ENCODE results near the gene GFRA1. TPM values are rescaled to one million over a fixed set of nuclear protein-coding genes. Genes with fewer than 3 reads are reported as not detected.

The GFRA1 gene
- total RNA-seq, 2 experiments from 2014 or later, result not detected

GRCh38 chr10:116157485-116157884, 115.5 kb downstream of the GFRA1 start:
- no peak overlapping the region for H3K4me3 Mint-ChIP-seq
- no peak for TF ChIP-seq CTCF (IDR thresholded peaks at IDR 0.05)
- Histone ChIP-seq H3K4me1 (ENCODE audit: insufficient read depth, low read length) (no peaks in the 10 kb centered on the region), H3K36me3 (ENCODE audit: insufficient read depth, low read length) (no peaks in the 10 kb centered on the region), H3K27ac (ENCODE audit: low read depth in 1 of 2, low read length in 2 of 2) (no peak overlapping the region), H3K9me3 (ENCODE audit: control insufficient read depth in 1 of 2, insufficient read depth in 1 of 2, low read length in 2 of 2) (peaks cover 0 to 8% of the 10 kb centered on the region in 2 experiments), H3K27me3 (ENCODE audit: control insufficient read depth in 1 of 2, insufficient read depth in 2 of 2, low read length in 2 of 2) (no peaks in the 10 kb centered on the region), H3K4me3 (ENCODE audit: low read length) (no peak overlapping the region)
- H3K9me3 Mint-ChIP-seq, result no peaks in the 10 kb centered on the region
- H3K27ac Mint-ChIP-seq, result no peak overlapping the region
- ChIA-PET POLR2A (no interaction called here), CTCF (no interaction called here)
- no peaks in the 10 kb centered on the region for H3K36me3 Mint-ChIP-seq (ENCODE audit: low read depth)
- intact Hi-C loops (cut with DNase I, micrococcal nuclease), result no loop called here
- ATAC-seq (ENCODE audit: poor library complexity) (no peak), DNase-seq (no peak)
- H3K4me1 Mint-ChIP-seq (ENCODE audit: low read depth), result no peaks in the 10 kb centered on the region
- H3K27me3 Mint-ChIP-seq, result no peaks in the 10 kb centered on the region

- no peak overlapping the region for H3K27ac Mint-ChIP-seq
- no peaks in the 10 kb centered on the region for H3K4me1 Mint-ChIP-seq (ENCODE audit: low read depth)
- Histone ChIP-seq H3K4me3 (ENCODE audit: low read length) (no peak overlapping the region), H3K27ac (ENCODE audit: low read depth in 1 of 2, low read length in 2 of 2) (no peak overlapping the region), H3K9me3 (ENCODE audit: control insufficient read depth in 1 of 2, insufficient read depth in 1 of 2, low read length in 2 of 2) (peaks cover 0 to 3% of the 10 kb centered on the region in 2 experiments), H3K36me3 (ENCODE audit: insufficient read depth, low read length) (no peaks in the 10 kb centered on the region), H3K4me1 (ENCODE audit: insufficient read depth, low read length) (no peaks in the 10 kb centered on the region), H3K27me3 (ENCODE audit: control insufficient read depth in 1 of 2, insufficient read depth in 2 of 2, low read length in 2 of 2) (no peaks in the 10 kb centered on the region)
- DNase-seq (no peak), ATAC-seq (ENCODE audit: poor library complexity) (no peak)
- H3K27me3 Mint-ChIP-seq, result no peaks in the 10 kb centered on the region
- CTCF ChIA-PET, result no interaction called here
- intact Hi-C loops (cut with DNase I, micrococcal nuclease), result no loop called here
- no peak for TF ChIP-seq CTCF (IDR thresholded peaks at IDR 0.05)
- no peak overlapping the region for H3K4me3 Mint-ChIP-seq
- H3K9me3 Mint-ChIP-seq, result no peaks in the 10 kb centered on the region
- POLR2A ChIA-PET, result no interaction called here
- no peaks in the 10 kb centered on the region for H3K36me3 Mint-ChIP-seq (ENCODE audit: low read depth)
Measured at GRCh38 chr10:116156819-116157218, 116.2 kb downstream of the GFRA1 start.

- TF ChIP-seq CTCF (IDR thresholded peaks at IDR 0.05), result no peak
- no peak overlapping the region for H3K27ac Mint-ChIP-seq
- H3K9me3 ChIP-seq (ENCODE audit: control insufficient read depth in 1 of 2, insufficient read depth in 1 of 2, low read length in 2 of 2), result peaks cover 0 to 3% of the 10 kb centered on the region in 2 experiments
- no peak overlapping the region for H3K27ac ChIP-seq (ENCODE audit: low read depth in 1 of 2, low read length in 2 of 2)
- no peaks in the 10 kb centered on the region for H3K27me3 Mint-ChIP-seq
- CTCF ChIA-PET, result no interaction called here
- DNase-seq, result no peak
- H3K4me3 Mint-ChIP-seq, result no peak overlapping the region
- no peaks in the 10 kb centered on the region for H3K36me3 ChIP-seq (ENCODE audit: insufficient read depth, low read length)
- ATAC-seq (ENCODE audit: poor library complexity), result no peak
- H3K4me3 ChIP-seq (ENCODE audit: low read length), result no peak overlapping the region
- intact Hi-C loops (cut with DNase I, micrococcal nuclease), result no loop called here
- H3K9me3 Mint-ChIP-seq, result no peaks in the 10 kb centered on the region
- POLR2A ChIA-PET, result no interaction called here
- no peaks in the 10 kb centered on the region for H3K4me1 ChIP-seq (ENCODE audit: insufficient read depth, low read length)
- no peaks in the 10 kb centered on the region for H3K4me1 Mint-ChIP-seq (ENCODE audit: low read depth)
- no peaks in the 10 kb centered on the region for H3K27me3 ChIP-seq (ENCODE audit: control insufficient read depth in 1 of 2, insufficient read depth in 2 of 2, low read length in 2 of 2)
- H3K36me3 Mint-ChIP-seq (ENCODE audit: low read depth), result no peaks in the 10 kb centered on the region
Measured at GRCh38 chr10:116155191-116155590, 117.8 kb downstream of the GFRA1 start.
